ENCODE results near the gene LGMN.

GRCh38 chr14:92706386-92706785, 42.0 kb downstream of the LGMN start:
- TF ChIP-seq CTCF (conservative IDR thresholded peaks at IDR 0.05 in 1 of 2, IDR thresholded peaks at IDR 0.05 in 1 of 2; ENCODE audit: low read depth in 1 of 2, low read length in 2 of 2) (no peak), EZH2 (IDR thresholded peaks at IDR 0.05; ENCODE audit: low read length, missing control alignments) (no peak)
